ENCODE measurements around the gene KCNMB2.
"Not testable (repeated sequence)": the region's sequence is repeated elsewhere in the genome, so short reads cannot be mapped to it uniquely, and the experiment has no call there.

The KCNMB2 gene

GRCh38 chr3:178545337-178545736 is 9.1 kb downstream of the KCNMB2 start:
- Histone ChIP-seq H3K27ac (no peak overlapping the region), H3K9ac (ENCODE audit: insufficient read length) (no peak overlapping the region), H3K9me3 (ENCODE audit: low read depth, low read length) (no peaks in the 10 kb centered on the region), H3K36me3 (ENCODE audit: insufficient read depth, low read length) (no peaks in the 10 kb centered on the region), H3K4me3 (no peak overlapping the region)
- no peak for DNase-seq (ENCODE audit: low read depth, low spot score)
- TF ChIP-seq EZH2 (IDR thresholded peaks at IDR 0.05) (no peak), FOXP2 (optimal IDR thresholded peaks at IDR 0.05; ENCODE audit: control extremely low read depth, extremely low read length, insufficient read depth) (no peak), POLR2AphosphoS5 (IDR thresholded peaks at IDR 0.05; ENCODE audit: borderline replicate concordance, low read depth, low read length) (no peak)

GRCh38 chr3:178546079-178546478 is 9.8 kb downstream of the KCNMB2 start:
- no peak overlapping the region for H3K4me3 ChIP-seq
- TF ChIP-seq EZH2 (IDR thresholded peaks at IDR 0.05): no peak
- TF ChIP-seq POLR2AphosphoS5 (IDR thresholded peaks at IDR 0.05; ENCODE audit: borderline replicate concordance, low read depth, low read length): no peak
- no peak for TF ChIP-seq FOXP2 (optimal IDR thresholded peaks at IDR 0.05; ENCODE audit: control extremely low read depth, extremely low read length, insufficient read depth)

GRCh38 chr3:178549426-178549825 is 13.2 kb downstream of the KCNMB2 start:
- H3K9ac ChIP-seq (ENCODE audit: insufficient read length); H3K9me3 ChIP-seq (ENCODE audit: low read depth, low read length); H3K36me3 ChIP-seq (ENCODE audit: insufficient read depth, low read length); H3K27ac ChIP-seq; H3K4me3 ChIP-seq; DNase-seq (ENCODE audit: low read depth, low spot score): not testable (repeated sequence)

More at GRCh38 chr3:178546079-178546478, 9.8 kb downstream of the KCNMB2 start:
- Histone ChIP-seq H3K36me3 (ENCODE audit: insufficient read depth, low read length) (no peaks in the 10 kb centered on the region), H3K27ac (no peak overlapping the region), H3K9ac (ENCODE audit: insufficient read length) (no peak overlapping the region), H3K9me3 (ENCODE audit: low read depth, low read length) (no peaks in the 10 kb centered on the region)
- DNase-seq (ENCODE audit: low read depth, low spot score): no peak

DNA sequence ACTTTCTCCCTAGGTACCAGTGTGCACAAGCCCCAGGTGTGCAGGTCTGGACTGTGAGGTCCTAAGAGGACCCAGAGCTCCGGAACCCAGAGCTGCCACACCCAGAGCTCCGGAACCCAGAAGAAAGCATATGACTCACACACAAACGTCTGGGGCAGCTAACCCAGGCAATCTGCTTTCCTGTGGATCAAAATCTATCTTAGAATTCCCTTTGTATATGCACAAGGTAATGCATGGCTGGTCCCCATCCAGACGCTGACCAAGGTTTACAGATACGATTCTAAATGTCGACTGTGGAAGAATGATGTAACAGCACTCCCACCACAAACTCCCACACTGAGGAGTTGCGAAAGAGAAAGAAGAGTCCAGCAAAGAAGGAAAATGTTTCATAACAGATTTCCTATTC is 15.7 kb downstream of the KCNMB2 start:
- Histone ChIP-seq H3K9ac (ENCODE audit: insufficient read length) (no peak overlapping the region), H3K36me3 (ENCODE audit: insufficient read depth, low read length) (no peaks in the 10 kb centered on the region), H3K4me3 (no peak overlapping the region), H3K27ac (no peak overlapping the region), H3K9me3 (ENCODE audit: low read depth, low read length) (no peaks in the 10 kb centered on the region)
- TF ChIP-seq POLR2AphosphoS5 (IDR thresholded peaks at IDR 0.05; ENCODE audit: borderline replicate concordance, low read depth, low read length) (no peak), EZH2 (IDR thresholded peaks at IDR 0.05) (no peak), FOXP2 (optimal IDR thresholded peaks at IDR 0.05; ENCODE audit: control extremely low read depth, extremely low read length, insufficient read depth) (no peak)
- no peak for DNase-seq (ENCODE audit: low read depth, low spot score)

- Histone ChIP-seq H3K27ac (no peak overlapping the region), H3K4me3 (no peak overlapping the region), H3K36me3 (ENCODE audit: insufficient read depth, low read length) (no peaks in the 10 kb centered on the region), H3K9ac (ENCODE audit: insufficient read length) (no peak overlapping the region), H3K9me3 (ENCODE audit: low read depth, low read length) (no peaks in the 10 kb centered on the region)
- DNase-seq (ENCODE audit: low read depth, low spot score): no peak
- no peak for TF ChIP-seq FOXP2 (optimal IDR thresholded peaks at IDR 0.05; ENCODE audit: control extremely low read depth, extremely low read length, insufficient read depth)
- TF ChIP-seq EZH2 (IDR thresholded peaks at IDR 0.05): no peak
Observed at GRCh38 chr3:178558637-178559036, 22.4 kb downstream of the KCNMB2 start.

DNA sequence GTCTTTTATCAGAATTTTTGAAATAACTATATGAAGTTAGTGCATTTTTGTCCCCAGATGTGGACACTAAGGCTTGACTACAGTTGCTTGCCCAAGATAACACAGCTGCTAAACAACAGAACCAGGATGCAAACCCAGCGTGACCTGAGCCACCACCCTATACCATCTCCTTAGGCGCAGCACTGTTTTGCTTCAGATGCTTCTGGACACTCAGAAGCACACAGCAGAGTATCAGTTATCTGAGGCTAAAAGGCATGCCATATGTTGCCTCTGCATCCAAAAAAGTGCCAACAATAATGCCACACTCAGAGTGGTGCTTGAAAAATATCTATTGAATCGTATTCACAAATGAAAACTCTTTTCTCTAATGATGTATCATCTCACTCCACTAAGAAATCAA is 24.5 kb downstream of the KCNMB2 start:
- no peak overlapping the region for H3K4me3 ChIP-seq
- no peak for TF ChIP-seq POLR2AphosphoS5 (IDR thresholded peaks at IDR 0.05; ENCODE audit: borderline replicate concordance, low read depth, low read length)
- TF ChIP-seq EZH2 (IDR thresholded peaks at IDR 0.05): no peak
- no peak for TF ChIP-seq FOXP2 (optimal IDR thresholded peaks at IDR 0.05; ENCODE audit: control extremely low read depth, extremely low read length, insufficient read depth)
- no peak overlapping the region for H3K27ac ChIP-seq
- H3K36me3 ChIP-seq (ENCODE audit: insufficient read depth, low read length): no peaks in the 10 kb centered on the region
- H3K9me3 ChIP-seq (ENCODE audit: low read depth, low read length): no peaks in the 10 kb centered on the region
- DNase-seq (ENCODE audit: low read depth, low spot score): no peak
- H3K9ac ChIP-seq (ENCODE audit: insufficient read length): no peak overlapping the region

GRCh38 chr3:178561239-178561638 is 25.0 kb downstream of the KCNMB2 start:
- Histone ChIP-seq H3K36me3 (ENCODE audit: insufficient read depth, low read length) (no peaks in the 10 kb centered on the region), H3K27ac (no peak overlapping the region), H3K9ac (ENCODE audit: insufficient read length) (no peak overlapping the region), H3K9me3 (ENCODE audit: low read depth, low read length) (no peaks in the 10 kb centered on the region), H3K4me3 (no peak overlapping the region)
- DNase-seq (ENCODE audit: low read depth, low spot score): no peak
- TF ChIP-seq POLR2AphosphoS5 (IDR thresholded peaks at IDR 0.05; ENCODE audit: borderline replicate concordance, low read depth, low read length) (no peak), FOXP2 (optimal IDR thresholded peaks at IDR 0.05; ENCODE audit: control extremely low read depth, extremely low read length, insufficient read depth) (no peak), EZH2 (IDR thresholded peaks at IDR 0.05) (no peak)

DNA sequence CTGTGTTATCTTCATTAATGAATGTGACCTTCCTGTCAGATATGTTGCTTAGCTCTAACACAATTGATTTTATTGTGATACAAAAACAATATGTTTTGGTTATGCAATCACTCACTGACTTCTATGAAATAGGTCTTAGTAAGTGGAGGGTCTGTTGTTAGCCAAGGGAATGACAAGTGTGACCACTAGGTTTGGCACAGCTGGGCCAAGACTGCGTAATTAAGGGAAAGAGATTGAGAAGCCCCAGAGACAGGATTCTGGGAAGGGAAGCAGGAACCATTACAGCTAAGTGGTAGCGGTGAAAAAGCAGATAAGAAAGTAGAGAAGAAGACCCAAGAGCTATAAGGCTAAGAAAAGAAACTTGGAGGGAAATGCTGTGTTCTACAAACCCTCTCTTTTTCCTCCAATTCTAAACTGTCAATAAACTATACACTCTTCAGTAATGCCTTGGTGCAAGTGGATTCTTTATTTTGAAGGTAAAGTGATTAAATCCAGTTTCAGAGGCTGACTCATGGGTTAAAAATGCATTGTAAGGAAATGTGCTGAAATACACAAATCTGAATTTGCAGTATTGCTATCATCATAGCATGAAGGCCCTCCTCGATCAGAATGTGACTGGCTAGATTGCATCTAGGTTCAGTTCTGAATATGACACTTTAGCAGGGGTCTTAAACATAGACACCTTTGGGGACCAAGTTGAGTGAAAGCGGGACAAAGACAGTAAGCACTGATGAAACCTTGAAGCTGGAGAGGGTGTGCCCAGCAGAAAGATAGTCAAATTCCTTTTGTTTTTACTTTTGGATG is 26.1 kb downstream of the KCNMB2 start:
- H3K4me3 ChIP-seq: no peak overlapping the region
- no peak overlapping the region for H3K9ac ChIP-seq (ENCODE audit: insufficient read length)
- no peak overlapping the region for H3K27ac ChIP-seq
- no peaks in the 10 kb centered on the region for H3K36me3 ChIP-seq (ENCODE audit: insufficient read depth, low read length)
- H3K9me3 ChIP-seq (ENCODE audit: low read depth, low read length): no peaks in the 10 kb centered on the region
- TF ChIP-seq EZH2 (IDR thresholded peaks at IDR 0.05) (no peak), POLR2AphosphoS5 (IDR thresholded peaks at IDR 0.05; ENCODE audit: borderline replicate concordance, low read depth, low read length) (no peak), FOXP2 (optimal IDR thresholded peaks at IDR 0.05; ENCODE audit: control extremely low read depth, extremely low read length, insufficient read depth) (no peak)
- DNase-seq (ENCODE audit: low read depth, low spot score): no peak

GRCh38 chr3:178562947-178563232 is 26.7 kb downstream of the KCNMB2 start:
- Histone ChIP-seq H3K36me3 (ENCODE audit: insufficient read depth, low read length) (no peaks in the 10 kb centered on the region), H3K9ac (ENCODE audit: insufficient read length) (no peak overlapping the region), H3K27ac (no peak overlapping the region), H3K9me3 (ENCODE audit: low read depth, low read length) (no peaks in the 10 kb centered on the region), H3K4me3 (no peak overlapping the region)
- no peak for TF ChIP-seq EZH2 (IDR thresholded peaks at IDR 0.05)
- TF ChIP-seq FOXP2 (optimal IDR thresholded peaks at IDR 0.05; ENCODE audit: control extremely low read depth, extremely low read length, insufficient read depth): no peak
- no peak for TF ChIP-seq POLR2AphosphoS5 (IDR thresholded peaks at IDR 0.05; ENCODE audit: borderline replicate concordance, low read depth, low read length)
- no peak for DNase-seq (ENCODE audit: low read depth, low spot score)

All from SK-N-MC (cell line).